ENCODE measurements around the gene LTF. TPM values are rescaled to one million over a fixed set of nuclear protein-coding genes. Genes with fewer than 3 reads are reported as not detected.

Gene LTF
- total RNA-seq, 1 experiment from 2014 or later, result not detected

- no peak overlapping the region for H3K4me2 ChIP-seq (ENCODE audit: low read length)
- H3K9me3 ChIP-seq (ENCODE audit: control insufficient read depth in 1 of 2, insufficient read depth in 1 of 2, low read depth in 1 of 2, low read length in 2 of 2), result no peaks in the 10 kb centered on the region
- H3K27me3 ChIP-seq (ENCODE audit: insufficient read depth, low read length), result no peaks in the 10 kb centered on the region
- ATAC-seq, result no peak
- no peak overlapping the region for H2AFZ ChIP-seq (ENCODE audit: low read depth, low read length, poor library complexity, severe bottlenecking)
- ChIA-PET POLR2A (no interaction called here), CTCF (no interaction called here), RAD21 (ENCODE audit: low non-redundant PET in 1 of 2, low total read pairs in 2 of 2, uncharacterized antibody in 2 of 2, unreplicated experiment in 2 of 2) (no interaction called here)
- TF ChIP-seq POLR2A (IDR thresholded peaks at IDR 0.05; ENCODE audit: borderline replicate concordance, extremely low read depth, insufficient read depth, insufficient read length) (no peak), SP1 (IDR thresholded peaks at IDR 0.05; ENCODE audit: low read depth) (no peak), MAX (IDR thresholded peaks at IDR 0.05) (no peak), EZH2phosphoT487 (IDR thresholded peaks at IDR 0.05; ENCODE audit: borderline replicate concordance) (no peak), REST (IDR thresholded peaks at IDR 0.05; ENCODE audit: low read depth) (no peak), CTCF (IDR thresholded peaks at IDR 0.05 in 2 of 3, conservative IDR thresholded peaks at IDR 0.05 in 1 of 3; ENCODE audit: borderline replicate concordance in 1 of 3, insufficient read depth in 1 of 3, low read depth in 2 of 3, low read length in 2 of 3) (no peak), SRF (IDR thresholded peaks at IDR 0.05; ENCODE audit: low read depth) (no peak), ELF1 (IDR thresholded peaks at IDR 0.05; ENCODE audit: borderline replicate concordance, low read depth) (no peak), TCF7L2 (IDR thresholded peaks at IDR 0.05; ENCODE audit: borderline replicate concordance, extremely low read depth, insufficient read depth, insufficient read length) (no peak)
- no peaks in the 10 kb centered on the region for H3K36me3 ChIP-seq (ENCODE audit: control insufficient read depth in 1 of 2, insufficient read depth in 2 of 2, low read length in 2 of 2)
- H3K27ac ChIP-seq (ENCODE audit: low read depth, low read length), result no peak overlapping the region
- no peaks in the 10 kb centered on the region for H3K79me2 ChIP-seq (ENCODE audit: insufficient read depth, low read length)
- H4K20me1 ChIP-seq (ENCODE audit: insufficient read depth), result no peaks in the 10 kb centered on the region
- H3K4me1 ChIP-seq (ENCODE audit: control insufficient read depth in 1 of 2, insufficient read depth in 2 of 2, low read length in 2 of 2), result no peaks in the 10 kb centered on the region
- BruUV-seq (replicated peaks), result no TSS peak
- no peak overlapping the region for H3K4me3 ChIP-seq (replicated peaks in 1 of 2; ENCODE audit: low read depth in 1 of 2, low read length in 2 of 2)
- intact Hi-C loops (cut with micrococcal nuclease), result no loop called here
- H3K9ac ChIP-seq (ENCODE audit: low read length), result no peak overlapping the region
- H3K9me2 ChIP-seq (ENCODE audit: insufficient read depth), result no peaks in the 10 kb centered on the region
- DNase-seq (ENCODE audit: low read depth, low spot score), result no peak
These were observed 68.8 kb downstream of the LTF start for GRCh38 chr3:46395766-46396530.
